HCT116 (cell line): ENCODE measurements around the gene AHI1. TPM values are rescaled to one million over a fixed set of nuclear protein-coding genes. Genes with fewer than 3 reads are reported as not detected.

Experiments
- ATAC-seq: fragments of 200-7000 bp; cut with Tn5 transposase; 2 replicates; pipeline ENCODE4 v1.9.1; 2020; ENCODE audit warnings: mild to moderate bottlenecking, moderate library complexity
- BruUV-seq: library from RNA; stranded (reverse); fragments of 400-500 nt; replicated peaks from 2 replicates; lab custom pipeline; 2021; lab: Mats Ljungman, UMichigan
- CTCF ChIA-PET: fragments of 300-600 bp; sonication (Branson Sonifier 250); formaldehyde crosslinking; loops from one replicate; lab custom pipeline; 2021; ENCODE audit warnings: antibody characterized with exemption; lab: Charles Lee
- POLR2A ChIA-PET: fragments of 300-600, 350-600 bp; sonication (Branson Sonifier 250); formaldehyde crosslinking; loops from one replicate; lab custom pipeline; 2021; ENCODE audit warnings: antibody characterized with exemption; lab: Charles Lee
- RAD21 ChIA-PET, 2 experiments: fragments of 300-600 bp; sonication (Branson Sonifier 250); formaldehyde crosslinking; loops; one replicate each; lab custom pipeline; 2023; ENCODE audit warnings: low total read pairs in 2 of 2; ENCODE audit not compliant: uncharacterized antibody in 2 of 2, unreplicated experiment in 2 of 2, low non-redundant PET in 1 of 2; lab: Charles Lee
- DNase-seq: peaks from one replicate; pipeline ENCODE4 v3.0.0-alpha.2; 2010; ENCODE audit warnings: low read depth, low spot score
- H2AFZ ChIP-seq: fragments of 200-600 bp; shearing (Covaris generic), sonication (generic); 2 replicates; pipeline ENCODE4 v1.6.1; 2017; ENCODE audit warnings: low read depth, mixed run types, mixed read lengths, antibody characterized with exemption, low read length; ENCODE audit not compliant: poor library complexity, severe bottlenecking
- H3K27ac ChIP-seq: 2 replicates; pipeline ENCODE4 v1.5.1; 2012; ENCODE audit warnings: low read depth, low read length
- H3K27me3 ChIP-seq: fragments of 200-600 bp; sonication (generic); 2 replicates; pipeline ENCODE4 v1.6.1; 2016; ENCODE audit warnings: mixed run types, low read length, mixed read lengths; ENCODE audit not compliant: insufficient read depth
- H3K36me3 ChIP-seq, 2 experiments: fragments of 200-500 bp in 1 of 2; fragments of 200-600 bp in 1 of 2; sonication (Bioruptor generic) in 1 of 2; sonication (generic) in 1 of 2; 2 replicates each; pipeline versions ENCODE4 v1.5.1 to v1.6.1; 2014 to 2016; ENCODE audit warnings: low read length in 2 of 2, inconsistent platforms in 1 of 2, mixed read lengths in 1 of 2, mixed run types in 1 of 2; ENCODE audit not compliant: insufficient read depth in 2 of 2, control insufficient read depth in 1 of 2
- H3K4me1 ChIP-seq, 2 experiments: fragments of 200-600 bp in 1 of 2; sonication (generic) in 1 of 2; 2 replicates each; pipeline versions ENCODE4 v1.5.1 to v1.6.1; 2012 to 2017; ENCODE audit warnings: low read length in 2 of 2, inconsistent platforms in 1 of 2, mild to moderate bottlenecking in 1 of 2, mixed read lengths in 1 of 2, mixed run types in 1 of 2, moderate library complexity in 1 of 2; ENCODE audit not compliant: insufficient read depth in 2 of 2, control insufficient read depth in 1 of 2
- H3K4me2 ChIP-seq: fragments of 200-600 bp; sonication (generic); 2 replicates; pipeline ENCODE4 v1.6.1; 2017; ENCODE audit warnings: mixed run types, low read length, mixed read lengths
- H3K4me3 ChIP-seq, 2 experiments: fragments of 200-600 bp in 1 of 2; sonication (generic) in 1 of 2; replicated peaks in 1 of 2; 2 replicates each; pipeline ENCODE4 v1.5.1; 2011 to 2016; ENCODE audit warnings: low read length in 2 of 2, control low read depth in 1 of 2, low read depth in 1 of 2, mild to moderate bottlenecking in 1 of 2, mixed read lengths in 1 of 2, mixed run types in 1 of 2
- H3K79me2 ChIP-seq: fragments of 200-600 bp; sonication (generic); 2 replicates; pipeline ENCODE4 v1.6.1; 2017; ENCODE audit warnings: mild to moderate bottlenecking, mixed run types, low read length, moderate library complexity, mixed read lengths; ENCODE audit not compliant: insufficient read depth
- H3K9ac ChIP-seq: fragments of 200-600 bp; sonication (generic); 2 replicates; pipeline ENCODE4 v1.6.1; 2016; ENCODE audit warnings: low read length, mixed read lengths
- H3K9me2 ChIP-seq: fragments of 200-600 bp; sonication (generic), shearing (Covaris generic); 2 replicates; pipeline ENCODE4 v1.6.1; 2017; ENCODE audit warnings: mixed run types, mild to moderate bottlenecking, moderate library complexity; ENCODE audit not compliant: insufficient read depth
- H3K9me3 ChIP-seq, 2 experiments: fragments of 200-500 bp in 1 of 2; fragments of 200-600 bp in 1 of 2; sonication (Bioruptor generic) in 1 of 2; sonication (generic) in 1 of 2; 2 replicates each; pipeline ENCODE4 v1.6.1; 2014 to 2017; ENCODE audit warnings: low read length in 2 of 2, mixed read lengths in 2 of 2, inconsistent platforms in 1 of 2, low read depth in 1 of 2, mild to moderate bottlenecking in 1 of 2, mixed run types in 1 of 2, moderate library complexity in 1 of 2; ENCODE audit not compliant: control insufficient read depth in 1 of 2, insufficient read depth in 1 of 2
- H4K20me1 ChIP-seq: fragments of 200-600 bp; sonication (generic), shearing (Covaris generic); 2 replicates; pipeline ENCODE4 v1.6.1; 2017; ENCODE audit warnings: mixed run types, mild to moderate bottlenecking, moderate library complexity; ENCODE audit not compliant: insufficient read depth
- CBX3 ChIP-seq: IDR thresholded peaks from 2 replicates; pipeline ENCODE4 v1.6.1; 2012; ENCODE audit warnings: low read depth
- CEBPB ChIP-seq: IDR thresholded peaks from 2 replicates; pipeline ENCODE4 v1.6.1; 2012; ENCODE audit warnings: low read depth
- ELF1 ChIP-seq: IDR thresholded peaks from 2 replicates; pipeline ENCODE4 v1.6.1; 2012; ENCODE audit warnings: low read depth, borderline replicate concordance
- EZH2phosphoT487 ChIP-seq: fragments of 200-600 bp; IDR thresholded peaks from 2 replicates; pipeline ENCODE4 v1.6.1; 2018; ENCODE audit warnings: antibody characterized with exemption, borderline replicate concordance
- FOSL1 ChIP-seq: IDR thresholded peaks from 2 replicates; pipeline ENCODE4 v1.6.1; 2012; ENCODE audit warnings: low read depth
- JUND ChIP-seq: IDR thresholded peaks from 2 replicates; pipeline ENCODE4 v1.6.1; 2012
- POLR2A ChIP-seq: IDR thresholded peaks from 2 replicates; pipeline ENCODE4 v1.7.0; 2011; ENCODE audit warnings: borderline replicate concordance; ENCODE audit not compliant: insufficient read depth, insufficient read length; ENCODE audit errors: extremely low read depth
- POLR2AphosphoS5 ChIP-seq: IDR thresholded peaks from 2 replicates; pipeline ENCODE4 v1.6.1; 2011; ENCODE audit warnings: mild to moderate bottlenecking, low read depth, low read length, moderate library complexity
- SIN3A ChIP-seq: IDR thresholded peaks from 2 replicates; pipeline ENCODE4 v1.6.1; 2012; ENCODE audit warnings: low read depth
- SP1 ChIP-seq: IDR thresholded peaks from 2 replicates; pipeline ENCODE4 v1.6.1; 2012; ENCODE audit warnings: low read depth
- SRF ChIP-seq: IDR thresholded peaks from 2 replicates; pipeline ENCODE4 v1.6.1; 2012; ENCODE audit warnings: low read depth
- TCF7L2 ChIP-seq: IDR thresholded peaks from 2 replicates; pipeline ENCODE4 v1.7.0; 2011; ENCODE audit warnings: borderline replicate concordance, inconsistent platforms; ENCODE audit not compliant: insufficient read depth, insufficient read length; ENCODE audit errors: extremely low read depth
- YY1 ChIP-seq: IDR thresholded peaks from 2 replicates; pipeline ENCODE4 v1.6.1; 2011; ENCODE audit warnings: low read length, low read depth, moderate library complexity, mild to moderate bottlenecking; ENCODE audit not compliant: insufficient replicate concordance; ENCODE audit errors: extremely low read depth
- ZFX ChIP-seq: fragments of 450-650 bp; IDR thresholded peaks from 2 replicates; pipeline ENCODE4 v1.6.1; 2017
- intact Hi-C: fragments of 100-400 bp; cut with micrococcal nuclease; formaldehyde crosslinking; loops from 2 replicates; pipeline ENCODE4 v1.10.0; 2022
- total RNA-seq: library from RNA; stranded (reverse); gene quantifications from one replicate; pipeline ENCODE4 v1.2.1, GENCODE V29; 2021; ENCODE audit not compliant: unreplicated experiment
- TF ChIP-seq, protein P1 (sequence below): IDR thresholded peaks from 2 replicates; pipeline ENCODE4 v1.6.1; 2012
- TF ChIP-seq, protein P2 (sequence below): IDR thresholded peaks from 2 replicates; pipeline ENCODE4 v1.6.1; 2012
- TF ChIP-seq, protein P3 (sequence below), 3 experiments: fragments of 200-600 bp in 1 of 3; sonication (generic) in 1 of 3; IDR thresholded peaks in 2 of 3; conservative IDR thresholded peaks in 1 of 3; 2 replicates each; pipeline ENCODE4 v1.5.1; 2012 to 2017; ENCODE audit warnings: low read depth in 2 of 3, low read length in 2 of 3, antibody characterized with exemption in 1 of 3, borderline replicate concordance in 1 of 3, control low read depth in 1 of 3, mild to moderate bottlenecking in 1 of 3, mixed read lengths in 1 of 3, mixed run types in 1 of 3, moderate library complexity in 1 of 3; ENCODE audit not compliant: insufficient read depth in 1 of 3
- TF ChIP-seq, protein P4 (sequence below): IDR thresholded peaks from 2 replicates; pipeline ENCODE4 v1.6.1; 2012; ENCODE audit warnings: low read depth

AHI1 gene
- total RNA-seq, 1 experiment from 2014 or later, result 29.6 TPM

DNA sequence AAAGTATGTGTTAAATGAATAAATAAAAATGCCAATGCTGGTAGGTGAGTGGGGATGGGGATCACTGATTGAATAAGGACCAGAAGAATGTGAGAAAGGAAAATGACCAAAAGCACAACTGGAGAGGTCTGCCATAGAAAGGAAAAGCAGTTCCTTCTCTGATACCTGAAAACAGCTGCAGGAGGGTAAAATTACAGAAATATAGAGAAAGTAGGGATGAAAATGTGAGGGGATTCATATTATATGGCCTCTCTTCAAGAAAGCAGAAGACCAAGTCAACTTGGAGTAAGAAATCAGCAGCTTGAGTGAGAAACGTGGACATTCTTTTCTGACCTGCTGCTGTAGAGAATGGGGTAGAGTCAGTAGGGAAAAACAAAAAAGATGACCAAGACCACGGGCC is 191.4 kb downstream of the AHI1 start (continued):
- TF ChIP-seq CBX3 (no peak), SIN3A (no peak), JUND (no peak), CEBPB (no peak)
- TF ChIP-seq, protein P1, sequence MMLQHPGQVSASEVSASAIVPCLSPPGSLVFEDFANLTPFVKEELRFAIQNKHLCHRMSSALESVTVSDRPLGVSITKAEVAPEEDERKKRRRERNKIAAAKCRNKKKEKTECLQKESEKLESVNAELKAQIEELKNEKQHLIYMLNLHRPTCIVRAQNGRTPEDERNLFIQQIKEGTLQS, result no peak
- TF ChIP-seq, protein P2, sequence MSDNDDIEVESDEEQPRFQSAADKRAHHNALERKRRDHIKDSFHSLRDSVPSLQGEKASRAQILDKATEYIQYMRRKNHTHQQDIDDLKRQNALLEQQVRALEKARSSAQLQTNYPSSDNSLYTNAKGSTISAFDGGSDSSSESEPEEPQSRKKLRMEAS, result no peak

DNA sequence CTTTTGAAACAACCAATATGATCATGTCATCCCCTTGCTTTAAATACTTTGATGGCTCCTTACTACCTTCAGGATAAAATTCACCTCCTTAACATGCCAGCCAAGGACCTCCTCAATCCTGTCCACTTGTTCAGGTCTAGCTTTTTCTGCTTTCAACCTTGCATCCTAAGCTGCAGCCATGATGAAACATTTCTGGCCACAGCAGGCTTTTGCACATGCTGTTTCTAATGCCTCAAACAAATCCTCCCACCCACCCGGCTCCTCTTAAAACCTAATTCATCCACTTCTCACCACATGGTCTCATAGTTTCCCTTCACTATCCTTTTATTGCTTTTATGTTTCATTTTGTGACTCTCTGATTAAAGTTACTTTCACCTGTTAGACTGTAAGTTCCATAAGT is 191.9 kb downstream of the AHI1 start:
- Histone ChIP-seq H2AFZ (no peak overlapping the region), H3K9me2 (0 out of 2 replicates have a peak, but pooled peaks cover 3% of the 10 kb centered on the region), H3K4me1 (no peaks in the 10 kb centered on the region), H4K20me1 (no peaks in the 10 kb centered on the region), H3K27ac (no peak overlapping the region), H3K4me2 (no peak overlapping the region), H3K4me3 (no peak overlapping the region), H3K27me3 (no peaks in the 10 kb centered on the region), H3K9ac (no peak overlapping the region), H3K79me2 (no peaks in the 10 kb centered on the region), H3K36me3 (no peaks in the 10 kb centered on the region), H3K9me3 (no peaks in the 10 kb centered on the region)
- no peak for DNase-seq
- TF ChIP-seq CBX3, result no peak
- no peak for TF ChIP-seq EZH2phosphoT487
- TF ChIP-seq CEBPB, result no peak
- no peak for TF ChIP-seq SP1
- no peak for TF ChIP-seq ZFX
- TF ChIP-seq, protein P3, sequence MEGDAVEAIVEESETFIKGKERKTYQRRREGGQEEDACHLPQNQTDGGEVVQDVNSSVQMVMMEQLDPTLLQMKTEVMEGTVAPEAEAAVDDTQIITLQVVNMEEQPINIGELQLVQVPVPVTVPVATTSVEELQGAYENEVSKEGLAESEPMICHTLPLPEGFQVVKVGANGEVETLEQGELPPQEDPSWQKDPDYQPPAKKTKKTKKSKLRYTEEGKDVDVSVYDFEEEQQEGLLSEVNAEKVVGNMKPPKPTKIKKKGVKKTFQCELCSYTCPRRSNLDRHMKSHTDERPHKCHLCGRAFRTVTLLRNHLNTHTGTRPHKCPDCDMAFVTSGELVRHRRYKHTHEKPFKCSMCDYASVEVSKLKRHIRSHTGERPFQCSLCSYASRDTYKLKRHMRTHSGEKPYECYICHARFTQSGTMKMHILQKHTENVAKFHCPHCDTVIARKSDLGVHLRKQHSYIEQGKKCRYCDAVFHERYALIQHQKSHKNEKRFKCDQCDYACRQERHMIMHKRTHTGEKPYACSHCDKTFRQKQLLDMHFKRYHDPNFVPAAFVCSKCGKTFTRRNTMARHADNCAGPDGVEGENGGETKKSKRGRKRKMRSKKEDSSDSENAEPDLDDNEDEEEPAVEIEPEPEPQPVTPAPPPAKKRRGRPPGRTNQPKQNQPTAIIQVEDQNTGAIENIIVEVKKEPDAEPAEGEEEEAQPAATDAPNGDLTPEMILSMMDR (IDR thresholded peaks at IDR 0.05 in 2 of 3, conservative IDR thresholded peaks at IDR 0.05 in 1 of 3; ENCODE audit: borderline replicate concordance in 1 of 3, insufficient read depth in 1 of 3, low read depth in 2 of 3, low read length in 2 of 3), result no peak
- TF ChIP-seq POLR2AphosphoS5, result no peak
- TF ChIP-seq FOSL1, result no peak
- TF ChIP-seq YY1, result no peak
- TF ChIP-seq, protein P1, result no peak
- TF ChIP-seq ELF1, result no peak
- TF ChIP-seq, protein P2, result no peak
- TF ChIP-seq POLR2A, result no peak
- TF ChIP-seq, protein P4, sequence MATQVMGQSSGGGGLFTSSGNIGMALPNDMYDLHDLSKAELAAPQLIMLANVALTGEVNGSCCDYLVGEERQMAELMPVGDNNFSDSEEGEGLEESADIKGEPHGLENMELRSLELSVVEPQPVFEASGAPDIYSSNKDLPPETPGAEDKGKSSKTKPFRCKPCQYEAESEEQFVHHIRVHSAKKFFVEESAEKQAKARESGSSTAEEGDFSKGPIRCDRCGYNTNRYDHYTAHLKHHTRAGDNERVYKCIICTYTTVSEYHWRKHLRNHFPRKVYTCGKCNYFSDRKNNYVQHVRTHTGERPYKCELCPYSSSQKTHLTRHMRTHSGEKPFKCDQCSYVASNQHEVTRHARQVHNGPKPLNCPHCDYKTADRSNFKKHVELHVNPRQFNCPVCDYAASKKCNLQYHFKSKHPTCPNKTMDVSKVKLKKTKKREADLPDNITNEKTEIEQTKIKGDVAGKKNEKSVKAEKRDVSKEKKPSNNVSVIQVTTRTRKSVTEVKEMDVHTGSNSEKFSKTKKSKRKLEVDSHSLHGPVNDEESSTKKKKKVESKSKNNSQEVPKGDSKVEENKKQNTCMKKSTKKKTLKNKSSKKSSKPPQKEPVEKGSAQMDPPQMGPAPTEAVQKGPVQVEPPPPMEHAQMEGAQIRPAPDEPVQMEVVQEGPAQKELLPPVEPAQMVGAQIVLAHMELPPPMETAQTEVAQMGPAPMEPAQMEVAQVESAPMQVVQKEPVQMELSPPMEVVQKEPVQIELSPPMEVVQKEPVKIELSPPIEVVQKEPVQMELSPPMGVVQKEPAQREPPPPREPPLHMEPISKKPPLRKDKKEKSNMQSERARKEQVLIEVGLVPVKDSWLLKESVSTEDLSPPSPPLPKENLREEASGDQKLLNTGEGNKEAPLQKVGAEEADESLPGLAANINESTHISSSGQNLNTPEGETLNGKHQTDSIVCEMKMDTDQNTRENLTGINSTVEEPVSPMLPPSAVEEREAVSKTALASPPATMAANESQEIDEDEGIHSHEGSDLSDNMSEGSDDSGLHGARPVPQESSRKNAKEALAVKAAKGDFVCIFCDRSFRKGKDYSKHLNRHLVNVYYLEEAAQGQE, result no peak
- no peak for TF ChIP-seq SRF
- TF ChIP-seq TCF7L2, result no peak
- intact Hi-C loops, result no loop called here
- ATAC-seq, result no peak
- ChIA-PET POLR2A (no interaction called here), RAD21 (no interaction called here), CTCF (no interaction called here)
- BruUV-seq, result no TSS peak
